VCaP (cell line): Measurements from ENCODE around the gene UHRF1.

Experiments used
- H3K27ac ChIP-seq: fragments of 450-650 bp; 2 replicates; pipeline ENCODE4 v1.5.1; 2017
- TF ChIP-seq, protein P1 (sequence below): fragments of 450-650 bp; conservative IDR thresholded peaks from 2 replicates; pipeline ENCODE4 v1.5.1; 2017; ENCODE audit warnings: mild to moderate bottlenecking, moderate library complexity

The UHRF1 gene

GRCh38 chr19:5003781-5004180 is 94.5 kb downstream of the UHRF1 start:
- H3K27ac ChIP-seq, result peak overlapping the region; percentile 64
- TF ChIP-seq, protein P1, sequence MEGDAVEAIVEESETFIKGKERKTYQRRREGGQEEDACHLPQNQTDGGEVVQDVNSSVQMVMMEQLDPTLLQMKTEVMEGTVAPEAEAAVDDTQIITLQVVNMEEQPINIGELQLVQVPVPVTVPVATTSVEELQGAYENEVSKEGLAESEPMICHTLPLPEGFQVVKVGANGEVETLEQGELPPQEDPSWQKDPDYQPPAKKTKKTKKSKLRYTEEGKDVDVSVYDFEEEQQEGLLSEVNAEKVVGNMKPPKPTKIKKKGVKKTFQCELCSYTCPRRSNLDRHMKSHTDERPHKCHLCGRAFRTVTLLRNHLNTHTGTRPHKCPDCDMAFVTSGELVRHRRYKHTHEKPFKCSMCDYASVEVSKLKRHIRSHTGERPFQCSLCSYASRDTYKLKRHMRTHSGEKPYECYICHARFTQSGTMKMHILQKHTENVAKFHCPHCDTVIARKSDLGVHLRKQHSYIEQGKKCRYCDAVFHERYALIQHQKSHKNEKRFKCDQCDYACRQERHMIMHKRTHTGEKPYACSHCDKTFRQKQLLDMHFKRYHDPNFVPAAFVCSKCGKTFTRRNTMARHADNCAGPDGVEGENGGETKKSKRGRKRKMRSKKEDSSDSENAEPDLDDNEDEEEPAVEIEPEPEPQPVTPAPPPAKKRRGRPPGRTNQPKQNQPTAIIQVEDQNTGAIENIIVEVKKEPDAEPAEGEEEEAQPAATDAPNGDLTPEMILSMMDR, result no peak

DNA sequence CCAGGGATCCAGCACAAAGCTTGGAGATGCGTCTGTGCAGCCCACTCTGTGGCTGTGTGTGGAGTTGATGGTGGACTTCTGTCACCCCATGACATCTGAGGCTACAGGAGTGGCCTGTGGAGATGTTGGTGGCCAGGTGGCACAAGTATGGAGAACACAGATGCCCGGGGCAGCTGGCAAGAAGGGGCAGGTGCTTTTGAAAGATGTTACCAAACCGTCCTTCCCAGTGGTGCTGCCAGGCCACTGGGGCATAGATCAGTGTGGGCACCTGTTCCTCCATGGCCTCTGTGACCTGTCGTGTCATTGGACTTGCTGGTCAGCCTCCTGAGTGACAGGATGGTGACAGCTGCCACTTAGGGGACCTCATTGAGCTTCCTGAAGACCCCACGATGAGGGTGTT is 95.8 kb downstream of the UHRF1 start:
- TF ChIP-seq, protein P1, result no peak
- no peak overlapping the region; the same call in 1 of the 2 replicates for H3K27ac ChIP-seq

DNA sequence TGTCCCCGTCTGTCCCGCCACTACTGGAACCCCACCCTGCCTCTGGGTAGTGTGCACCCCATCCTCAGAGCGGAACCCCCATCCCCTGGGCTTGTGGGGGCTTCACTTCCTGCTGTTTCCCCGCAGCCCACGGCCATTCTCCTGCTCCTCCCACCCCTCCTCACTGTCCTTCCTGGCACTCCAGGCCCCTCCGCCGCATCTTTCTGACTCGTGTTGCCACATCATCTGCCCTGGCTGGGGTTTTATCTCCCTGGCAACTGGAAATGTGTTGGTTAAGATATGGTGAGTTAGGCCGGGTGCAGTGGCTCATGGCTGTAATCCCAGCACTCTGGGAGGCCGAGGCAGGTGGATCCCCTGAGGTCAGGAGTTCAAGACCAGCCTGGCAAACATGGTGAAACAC is 96.9 kb downstream of the UHRF1 start:
- TF ChIP-seq, protein P1, result no peak
- no peak overlapping the region for H3K27ac ChIP-seq

GRCh38 chr19:5006821-5007220 is 97.5 kb downstream of the UHRF1 start:
- H3K27ac ChIP-seq, result no peak overlapping the region
- TF ChIP-seq, protein P1, result no peak
